Measurements from ENCODE around the gene C1QTNF8.

DNA sequence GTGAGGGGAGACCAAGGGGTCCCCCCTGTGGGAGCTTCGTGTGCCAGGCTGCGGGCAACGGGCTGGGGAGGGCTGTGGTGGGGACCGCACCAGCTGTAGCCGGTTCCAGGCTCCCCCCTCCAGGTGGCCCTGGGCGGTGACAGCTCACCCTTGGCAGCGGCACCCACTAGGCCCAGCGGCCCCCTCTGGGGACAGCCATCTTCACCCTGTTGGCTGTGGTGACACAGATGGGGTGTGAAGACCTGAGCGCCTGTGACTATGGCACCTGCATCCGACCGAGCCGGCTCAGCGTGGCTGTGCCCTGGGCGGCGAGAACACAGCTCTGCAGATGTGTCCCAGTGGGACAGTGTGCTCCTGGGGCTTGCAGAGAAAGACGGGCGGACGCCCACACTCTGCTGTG, 1.1 kb upstream of the C1QTNF8 start:
- TF ChIP-seq, protein P1, sequence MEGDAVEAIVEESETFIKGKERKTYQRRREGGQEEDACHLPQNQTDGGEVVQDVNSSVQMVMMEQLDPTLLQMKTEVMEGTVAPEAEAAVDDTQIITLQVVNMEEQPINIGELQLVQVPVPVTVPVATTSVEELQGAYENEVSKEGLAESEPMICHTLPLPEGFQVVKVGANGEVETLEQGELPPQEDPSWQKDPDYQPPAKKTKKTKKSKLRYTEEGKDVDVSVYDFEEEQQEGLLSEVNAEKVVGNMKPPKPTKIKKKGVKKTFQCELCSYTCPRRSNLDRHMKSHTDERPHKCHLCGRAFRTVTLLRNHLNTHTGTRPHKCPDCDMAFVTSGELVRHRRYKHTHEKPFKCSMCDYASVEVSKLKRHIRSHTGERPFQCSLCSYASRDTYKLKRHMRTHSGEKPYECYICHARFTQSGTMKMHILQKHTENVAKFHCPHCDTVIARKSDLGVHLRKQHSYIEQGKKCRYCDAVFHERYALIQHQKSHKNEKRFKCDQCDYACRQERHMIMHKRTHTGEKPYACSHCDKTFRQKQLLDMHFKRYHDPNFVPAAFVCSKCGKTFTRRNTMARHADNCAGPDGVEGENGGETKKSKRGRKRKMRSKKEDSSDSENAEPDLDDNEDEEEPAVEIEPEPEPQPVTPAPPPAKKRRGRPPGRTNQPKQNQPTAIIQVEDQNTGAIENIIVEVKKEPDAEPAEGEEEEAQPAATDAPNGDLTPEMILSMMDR (IDR thresholded peaks at IDR 0.05), result no peak
- TF ChIP-seq EP300 (IDR thresholded peaks at IDR 0.05) (no peak), POLR2A (IDR thresholded peaks at IDR 0.05) (no peak)

Measured in upper lobe of left lung (tissue), 4 donors.